Measurements from ENCODE around the gene SLC35G3.

GRCh38 chr17:35187481-35187880 is 6.7 kb downstream of the SLC35G3 start:
- TF ChIP-seq, protein P1, sequence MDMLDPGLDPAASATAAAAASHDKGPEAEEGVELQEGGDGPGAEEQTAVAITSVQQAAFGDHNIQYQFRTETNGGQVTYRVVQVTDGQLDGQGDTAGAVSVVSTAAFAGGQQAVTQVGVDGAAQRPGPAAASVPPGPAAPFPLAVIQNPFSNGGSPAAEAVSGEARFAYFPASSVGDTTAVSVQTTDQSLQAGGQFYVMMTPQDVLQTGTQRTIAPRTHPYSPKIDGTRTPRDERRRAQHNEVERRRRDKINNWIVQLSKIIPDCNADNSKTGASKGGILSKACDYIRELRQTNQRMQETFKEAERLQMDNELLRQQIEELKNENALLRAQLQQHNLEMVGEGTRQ (IDR thresholded peaks at IDR 0.05), result no peak
- TF ChIP-seq CTCF (IDR thresholded peaks at IDR 0.05) (no peak), MYC (IDR thresholded peaks at IDR 0.05; ENCODE audit: borderline replicate concordance, low read length) (no peak), POLR2A (IDR thresholded peaks at IDR 0.05; ENCODE audit: low read length) (no peak), CHD2 (IDR thresholded peaks at IDR 0.05; ENCODE audit: low read length, partially characterized antibody) (no peak), MAFK (IDR thresholded peaks at IDR 0.05; ENCODE audit: partially characterized antibody) (no peak), JUN (IDR thresholded peaks at IDR 0.05) (no peak), PHF8 (IDR thresholded peaks at IDR 0.05; ENCODE audit: borderline replicate concordance, low read depth) (no peak)
- TF ChIP-seq, protein P2, sequence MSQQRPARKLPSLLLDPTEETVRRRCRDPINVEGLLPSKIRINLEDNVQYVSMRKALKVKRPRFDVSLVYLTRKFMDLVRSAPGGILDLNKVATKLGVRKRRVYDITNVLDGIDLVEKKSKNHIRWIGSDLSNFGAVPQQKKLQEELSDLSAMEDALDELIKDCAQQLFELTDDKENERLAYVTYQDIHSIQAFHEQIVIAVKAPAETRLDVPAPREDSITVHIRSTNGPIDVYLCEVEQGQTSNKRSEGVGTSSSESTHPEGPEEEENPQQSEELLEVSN (IDR thresholded peaks at IDR 0.05; ENCODE audit: borderline replicate concordance, low read depth), result no peak
